WTC11 (cell line): ENCODE data around the gene RASAL2.

Experiments used
- ESRRA ChIP-seq: sonication (generic); formaldehyde crosslinking; IDR thresholded peaks from 2 replicates; pipeline ENCODE4 v1.8.1; 2022; ENCODE audit warnings: mild to moderate bottlenecking, missing genetic modification reagents, borderline replicate concordance
- FOXP1 ChIP-seq: sonication (generic); formaldehyde crosslinking; IDR thresholded peaks from 2 replicates; pipeline ENCODE4 v1.8.0; 2022; ENCODE audit warnings: missing genetic modification reagents, mild to moderate bottlenecking, moderate library complexity, borderline replicate concordance
- HMGA2 ChIP-seq: fragments of 250-450 bp; sonication (Bioruptor Pico); IDR thresholded peaks from 2 replicates; pipeline ENCODE4 v1.4.0; 2021; ENCODE audit warnings: mild to moderate bottlenecking, moderate library complexity
- NR1H2 ChIP-seq: sonication (generic); formaldehyde crosslinking; IDR thresholded peaks from 2 replicates; pipeline ENCODE4 v1.9.0; 2021; ENCODE audit warnings: mild to moderate bottlenecking, moderate library complexity, missing genetic modification reagents
- ZNF263 ChIP-seq: sonication (generic); formaldehyde crosslinking; IDR thresholded peaks from 2 replicates; pipeline ENCODE4 v1.8.1; 2022; ENCODE audit warnings: low read depth, mild to moderate bottlenecking, moderate library complexity, missing genetic modification reagents
- ZNF317 ChIP-seq: sonication (generic); formaldehyde crosslinking; IDR thresholded peaks from 2 replicates; pipeline ENCODE4 v1.8.1; 2023; ENCODE audit warnings: low read depth, mild to moderate bottlenecking, moderate library complexity, missing genetic modification reagents, borderline replicate concordance
- ZSCAN18 ChIP-seq: fragments of 250-450 bp; sonication (Bioruptor Pico); IDR thresholded peaks from 2 replicates; pipeline ENCODE4 v2.1.2; 2022; ENCODE audit warnings: mild to moderate bottlenecking, moderate library complexity
- TF ChIP-seq, protein P1 (sequence below): fragments of 200-600 bp; IDR thresholded peaks from 2 replicates; pipeline ENCODE4 v1.8.0; 2022; ENCODE audit warnings: antibody characterized with exemption

- TF ChIP-seq ZNF317 (no peak), NR1H2 (CRISPR knock-in tag) (no peak), ZSCAN18 (CRISPR knock-in tag) (no peak), ZNF263 (no peak), HMGA2 (CRISPR knock-in tag) (no peak), ESRRA (CRISPR knock-in tag) (no peak), FOXP1 (CRISPR knock-in tag) (no peak)
- TF ChIP-seq, protein P1, sequence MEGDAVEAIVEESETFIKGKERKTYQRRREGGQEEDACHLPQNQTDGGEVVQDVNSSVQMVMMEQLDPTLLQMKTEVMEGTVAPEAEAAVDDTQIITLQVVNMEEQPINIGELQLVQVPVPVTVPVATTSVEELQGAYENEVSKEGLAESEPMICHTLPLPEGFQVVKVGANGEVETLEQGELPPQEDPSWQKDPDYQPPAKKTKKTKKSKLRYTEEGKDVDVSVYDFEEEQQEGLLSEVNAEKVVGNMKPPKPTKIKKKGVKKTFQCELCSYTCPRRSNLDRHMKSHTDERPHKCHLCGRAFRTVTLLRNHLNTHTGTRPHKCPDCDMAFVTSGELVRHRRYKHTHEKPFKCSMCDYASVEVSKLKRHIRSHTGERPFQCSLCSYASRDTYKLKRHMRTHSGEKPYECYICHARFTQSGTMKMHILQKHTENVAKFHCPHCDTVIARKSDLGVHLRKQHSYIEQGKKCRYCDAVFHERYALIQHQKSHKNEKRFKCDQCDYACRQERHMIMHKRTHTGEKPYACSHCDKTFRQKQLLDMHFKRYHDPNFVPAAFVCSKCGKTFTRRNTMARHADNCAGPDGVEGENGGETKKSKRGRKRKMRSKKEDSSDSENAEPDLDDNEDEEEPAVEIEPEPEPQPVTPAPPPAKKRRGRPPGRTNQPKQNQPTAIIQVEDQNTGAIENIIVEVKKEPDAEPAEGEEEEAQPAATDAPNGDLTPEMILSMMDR = no peak
Observed at GRCh38 chr1:178066908-178067614, 26.8 kb upstream of the RASAL2 start.
